ENCODE data around the gene HSH2D.

Gene HSH2D

GRCh38 chr19:16160445-16160942, 17.0 kb downstream of the HSH2D start:
- TF ChIP-seq, protein P1, sequence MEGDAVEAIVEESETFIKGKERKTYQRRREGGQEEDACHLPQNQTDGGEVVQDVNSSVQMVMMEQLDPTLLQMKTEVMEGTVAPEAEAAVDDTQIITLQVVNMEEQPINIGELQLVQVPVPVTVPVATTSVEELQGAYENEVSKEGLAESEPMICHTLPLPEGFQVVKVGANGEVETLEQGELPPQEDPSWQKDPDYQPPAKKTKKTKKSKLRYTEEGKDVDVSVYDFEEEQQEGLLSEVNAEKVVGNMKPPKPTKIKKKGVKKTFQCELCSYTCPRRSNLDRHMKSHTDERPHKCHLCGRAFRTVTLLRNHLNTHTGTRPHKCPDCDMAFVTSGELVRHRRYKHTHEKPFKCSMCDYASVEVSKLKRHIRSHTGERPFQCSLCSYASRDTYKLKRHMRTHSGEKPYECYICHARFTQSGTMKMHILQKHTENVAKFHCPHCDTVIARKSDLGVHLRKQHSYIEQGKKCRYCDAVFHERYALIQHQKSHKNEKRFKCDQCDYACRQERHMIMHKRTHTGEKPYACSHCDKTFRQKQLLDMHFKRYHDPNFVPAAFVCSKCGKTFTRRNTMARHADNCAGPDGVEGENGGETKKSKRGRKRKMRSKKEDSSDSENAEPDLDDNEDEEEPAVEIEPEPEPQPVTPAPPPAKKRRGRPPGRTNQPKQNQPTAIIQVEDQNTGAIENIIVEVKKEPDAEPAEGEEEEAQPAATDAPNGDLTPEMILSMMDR (IDR thresholded peaks at IDR 0.05): no peak
- no peak for TF ChIP-seq ZFX (IDR thresholded peaks at IDR 0.05; ENCODE audit: borderline replicate concordance)
- no peak overlapping the region for H3K27ac ChIP-seq

DNA sequence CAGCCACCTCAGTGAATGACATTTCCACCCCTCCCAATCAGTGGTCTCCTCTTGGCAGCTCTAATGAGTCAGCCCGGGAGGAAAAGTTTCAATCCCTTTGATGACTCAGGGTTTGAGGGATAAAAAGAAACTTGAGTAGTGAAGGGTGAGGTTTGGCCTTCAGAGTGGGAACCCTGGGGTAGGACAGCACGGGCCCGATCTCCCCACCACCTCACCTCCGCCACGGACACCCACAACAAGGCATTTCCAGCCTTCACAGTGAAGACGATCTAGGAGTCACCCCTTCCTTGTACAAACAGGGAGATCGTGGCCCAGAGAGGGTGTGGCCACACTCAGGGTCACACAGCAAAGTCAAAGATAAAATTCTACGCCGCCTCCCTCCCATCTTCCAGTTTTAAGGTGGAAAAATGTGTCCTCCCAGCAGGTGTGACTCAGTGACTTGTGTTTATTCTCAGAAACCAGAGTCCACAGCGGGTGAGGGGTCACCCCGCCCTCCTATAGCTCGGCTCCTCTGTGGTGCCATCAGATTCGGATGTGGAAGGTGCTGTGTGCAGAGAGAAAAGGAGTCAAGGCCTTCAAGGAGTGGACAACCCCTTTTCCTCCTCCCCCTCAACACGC, 17.6 kb downstream of the HSH2D start:
- TF ChIP-seq, protein P1 (IDR thresholded peaks at IDR 0.05): no peak
- TF ChIP-seq ZFX (IDR thresholded peaks at IDR 0.05; ENCODE audit: borderline replicate concordance): no peak
- H3K27ac ChIP-seq: no peak overlapping the region

DNA sequence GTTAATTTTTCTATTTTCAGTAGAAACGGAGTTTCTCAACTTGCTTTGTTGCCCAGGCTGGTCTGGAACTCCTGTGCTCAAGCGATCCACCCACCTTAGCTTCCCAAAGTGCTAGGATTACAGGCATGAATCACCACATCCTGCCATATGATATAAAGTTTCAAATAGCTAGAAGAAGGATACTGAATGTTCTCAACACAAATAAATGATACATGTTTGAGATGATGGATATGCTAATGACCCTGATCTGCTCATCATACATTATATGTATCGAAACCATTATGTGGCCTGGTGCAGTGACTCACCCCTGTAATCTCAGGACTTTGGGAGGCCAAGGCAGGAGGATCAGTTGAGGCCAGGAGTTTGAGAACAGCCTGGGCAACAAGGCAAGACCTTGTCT, 18.4 kb downstream of the HSH2D start:
- TF ChIP-seq, protein P1 (IDR thresholded peaks at IDR 0.05): no peak
- no peak for TF ChIP-seq ZFX (IDR thresholded peaks at IDR 0.05; ENCODE audit: borderline replicate concordance)
- no peak overlapping the region for H3K27ac ChIP-seq

GRCh38 chr19:16164222-16164890, 20.9 kb downstream of the HSH2D start:
- no peak for TF ChIP-seq ZFX (IDR thresholded peaks at IDR 0.05; ENCODE audit: borderline replicate concordance)
- TF ChIP-seq, protein P1 (IDR thresholded peaks at IDR 0.05): no peak
- no peak overlapping the region for H3K27ac ChIP-seq

GRCh38 chr19:16166417-16166816, 22.9 kb downstream of the HSH2D start:
- no peak overlapping the region for H3K27ac ChIP-seq
- TF ChIP-seq, protein P1 (IDR thresholded peaks at IDR 0.05): no peak
- no peak for TF ChIP-seq ZFX (IDR thresholded peaks at IDR 0.05; ENCODE audit: borderline replicate concordance)

DNA sequence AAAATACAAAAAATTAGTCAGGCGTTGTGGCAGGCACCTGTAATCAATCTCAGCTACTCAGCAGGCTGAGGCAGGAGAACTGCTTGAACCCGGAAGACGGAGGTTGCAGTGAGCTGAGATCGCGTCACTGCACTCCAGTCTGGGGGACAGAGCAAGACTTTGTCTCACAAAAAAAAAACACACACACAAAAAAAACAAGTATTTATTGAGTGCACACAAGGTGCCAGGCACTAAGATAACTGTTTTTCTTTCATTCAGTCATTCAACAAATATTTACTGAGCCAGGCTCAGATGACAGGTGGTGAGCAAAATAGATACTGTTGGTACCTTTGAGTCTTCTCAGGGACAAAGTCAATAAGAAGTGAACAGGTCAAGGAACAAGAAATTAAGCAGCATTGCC, 23.6 kb downstream of the HSH2D start:
- H3K27ac ChIP-seq: no peak overlapping the region
- no peak for TF ChIP-seq ZFX (IDR thresholded peaks at IDR 0.05; ENCODE audit: borderline replicate concordance)
- TF ChIP-seq, protein P1 (IDR thresholded peaks at IDR 0.05): no peak

DNA sequence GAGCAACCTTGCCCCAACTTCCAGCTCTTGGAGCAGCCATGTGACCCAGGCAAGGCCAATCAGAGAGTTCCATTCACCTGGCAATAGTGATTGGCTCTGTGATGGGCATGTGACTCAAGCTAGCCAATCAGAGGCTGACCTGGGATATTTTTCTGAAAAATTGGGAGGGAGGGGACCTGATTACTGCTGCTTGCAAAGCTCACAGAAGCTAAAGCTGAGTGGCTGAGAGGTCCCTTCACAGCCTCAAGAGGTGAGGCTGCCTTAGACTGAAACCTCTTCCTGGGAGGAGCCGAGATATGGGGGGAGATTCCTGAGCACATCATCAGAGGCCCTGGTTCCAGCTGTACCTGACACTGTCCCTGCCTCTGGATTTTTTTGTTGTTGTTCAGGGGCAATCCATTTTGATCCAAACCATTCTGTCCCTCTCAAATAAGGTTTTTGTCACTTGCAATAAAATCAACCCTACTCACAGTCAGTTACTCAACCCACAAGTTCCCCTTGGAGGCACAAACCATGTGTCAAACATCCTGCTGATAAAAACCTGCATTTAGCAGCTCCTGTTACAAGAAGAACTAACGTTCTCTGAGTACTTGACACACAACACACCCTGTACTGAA, 25.1 kb downstream of the HSH2D start:
- no peak overlapping the region for H3K27ac ChIP-seq

More for the DNA sequence above, 25.1 kb downstream of the HSH2D start:
- TF ChIP-seq, protein P1 (IDR thresholded peaks at IDR 0.05): no peak
- no peak for TF ChIP-seq ZFX (IDR thresholded peaks at IDR 0.05; ENCODE audit: borderline replicate concordance)

Data from 22Rv1 (cell line).